Activated T-cell treated with anti-CD3 and anti-CD28 coated beads, Interleukin-2, amount 50 U/mL, for 72 hours (primary cell): ENCODE data around the gene MADD. TPM values are rescaled to one million over a fixed set of nuclear protein-coding genes. Genes with fewer than 3 reads are reported as not detected.
A peak's percentile ranks its signal among the peaks of the same experiment; 100 is the strongest.

Experiments used
- ATAC-seq, 2 donors: fragments of 150-1000 bp; cut with Tn5 transposase; replicated peaks in 1 of 2; 2 replicates each; pipeline ENCODE4 v1.10.0; 2021; ENCODE audit warnings: moderate library complexity in 2 of 2, mild to moderate bottlenecking in 1 of 2
- DNase-seq, 2 donors: peaks; one replicate each; pipeline ENCODE4 v3.0.0; 2021 to 2022; ENCODE audit warnings: mixed read lengths in 1 of 2
- H3K27ac Mint-ChIP-seq: one replicate; pipeline ENCODE4 v1.8.0; 2022; ENCODE audit warnings: mild to moderate bottlenecking, moderate library complexity, mixed read lengths
- H3K27me3 Mint-ChIP-seq: one replicate; pipeline ENCODE4 v1.8.0; 2022; ENCODE audit warnings: low read depth, mixed read lengths
- H3K36me3 Mint-ChIP-seq, 2 donors: one replicate each; pipeline ENCODE4 v1.8.0; 2022; ENCODE audit warnings: mixed read lengths in 2 of 2, mild to moderate bottlenecking in 1 of 2; ENCODE audit not compliant: insufficient read depth in 2 of 2
- H3K4me1 Mint-ChIP-seq: one replicate; pipeline ENCODE4 v1.8.0; 2022; ENCODE audit warnings: low read depth, mixed read lengths
- H3K4me3 Mint-ChIP-seq, 2 donors: one replicate each; pipeline ENCODE4 v1.8.0; 2022; ENCODE audit warnings: mild to moderate bottlenecking in 2 of 2, mixed read lengths in 2 of 2, moderate library complexity in 2 of 2
- H3K9me3 Mint-ChIP-seq, 2 donors: one replicate each; pipeline ENCODE4 v1.8.0; 2022; ENCODE audit warnings: mixed read lengths in 2 of 2
- total RNA-seq, 2 donors: library from RNA; stranded (reverse); gene quantifications; one replicate each; pipeline ENCODE4 v1.2.3, GENCODE V29; 2022

MADD gene
- total RNA-seq, 2 donors from 2014 or later = 68.6 to 73.5 TPM

- no peaks in the 10 kb centered on the region for H3K4me1 Mint-ChIP-seq
- peaks cover 7 to 15% of the 10 kb centered on the region in 2 donors for H3K36me3 Mint-ChIP-seq
- H3K27me3 Mint-ChIP-seq = no peaks in the 10 kb centered on the region
- DNase-seq (no peak), ATAC-seq (no peak)
- no peaks in the 10 kb centered on the region for H3K9me3 Mint-ChIP-seq
- H3K27ac Mint-ChIP-seq = peak overlapping the region; percentile 21
- H3K4me3 Mint-ChIP-seq = no peak overlapping the region
Observed at GRCh38 chr11:47325271-47326041, 55.5 kb downstream of the MADD start.

DNA sequence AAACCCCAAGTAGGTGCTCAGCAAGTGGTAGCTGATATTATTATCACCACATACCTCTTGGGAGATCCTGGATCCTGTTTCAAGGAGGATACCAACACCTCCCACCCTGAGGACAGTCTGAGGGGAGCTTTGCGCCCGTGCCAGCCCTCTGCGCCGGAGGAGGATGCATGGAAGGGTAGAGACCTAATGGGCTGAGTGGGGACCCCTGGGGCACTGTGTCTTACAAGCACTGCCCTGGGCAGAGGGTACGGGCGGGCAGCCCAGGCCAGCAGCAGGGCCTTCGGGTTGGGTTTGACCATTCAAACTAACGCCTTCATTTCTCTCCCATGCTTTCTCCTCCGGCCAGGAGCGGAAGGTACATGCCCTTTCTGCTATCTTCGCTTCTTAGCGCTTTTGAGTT is 56.3 kb downstream of the MADD start:
- Mint-ChIP-seq H3K4me1 (no peaks in the 10 kb centered on the region), H3K9me3 (no peaks in the 10 kb centered on the region), H3K36me3 (peaks cover 7 to 15% of the 10 kb centered on the region in 2 donors), H3K4me3 (no peak overlapping the region), H3K27me3 (no peaks in the 10 kb centered on the region), H3K27ac (no peak overlapping the region)
- DNase-seq = no peak
- ATAC-seq = no peak

- no peak overlapping the region for H3K4me3 Mint-ChIP-seq
- H3K27ac Mint-ChIP-seq = no peak overlapping the region
- H3K36me3 Mint-ChIP-seq = peaks cover 5 to 10% of the 10 kb centered on the region in 2 donors
- ATAC-seq (no peak), DNase-seq (no peak)
- no peaks in the 10 kb centered on the region for H3K9me3 Mint-ChIP-seq
- no peaks in the 10 kb centered on the region for H3K4me1 Mint-ChIP-seq
- H3K27me3 Mint-ChIP-seq = no peaks in the 10 kb centered on the region
Observed at GRCh38 chr11:47327025-47327424, 57.1 kb downstream of the MADD start.

GRCh38 chr11:47327949-47328348 is 58.0 kb downstream of the MADD start:
- no peak for DNase-seq
- Mint-ChIP-seq H3K4me3 (no peak overlapping the region), H3K27ac (no peak overlapping the region), H3K36me3 (peaks cover 5 to 10% of the 10 kb centered on the region in 2 donors), H3K4me1 (no peaks in the 10 kb centered on the region), H3K27me3 (no peaks in the 10 kb centered on the region), H3K9me3 (no peaks in the 10 kb centered on the region)
- ATAC-seq = no peak

- H3K27ac Mint-ChIP-seq = no peak overlapping the region
- ATAC-seq = no peak
- peaks cover 5 to 10% of the 10 kb centered on the region in 2 donors for H3K36me3 Mint-ChIP-seq
- no peaks in the 10 kb centered on the region for H3K27me3 Mint-ChIP-seq
- DNase-seq = no peak
- no peaks in the 10 kb centered on the region for H3K9me3 Mint-ChIP-seq
- H3K4me3 Mint-ChIP-seq = no peak overlapping the region
- H3K4me1 Mint-ChIP-seq = no peaks in the 10 kb centered on the region
Observed at GRCh38 chr11:47328449-47329390, 58.8 kb downstream of the MADD start.

GRCh38 chr11:47329431-47329986 is 59.6 kb downstream of the MADD start:
- ATAC-seq (no peak), DNase-seq (no peak)
- H3K9me3 Mint-ChIP-seq = no peaks in the 10 kb centered on the region
- no peaks in the 10 kb centered on the region for H3K4me1 Mint-ChIP-seq
- no peak overlapping the region for H3K27ac Mint-ChIP-seq
- peaks cover 5 to 10% of the 10 kb centered on the region in 2 donors for H3K36me3 Mint-ChIP-seq
- H3K27me3 Mint-ChIP-seq = no peaks in the 10 kb centered on the region
- no peak overlapping the region for H3K4me3 Mint-ChIP-seq

DNA sequence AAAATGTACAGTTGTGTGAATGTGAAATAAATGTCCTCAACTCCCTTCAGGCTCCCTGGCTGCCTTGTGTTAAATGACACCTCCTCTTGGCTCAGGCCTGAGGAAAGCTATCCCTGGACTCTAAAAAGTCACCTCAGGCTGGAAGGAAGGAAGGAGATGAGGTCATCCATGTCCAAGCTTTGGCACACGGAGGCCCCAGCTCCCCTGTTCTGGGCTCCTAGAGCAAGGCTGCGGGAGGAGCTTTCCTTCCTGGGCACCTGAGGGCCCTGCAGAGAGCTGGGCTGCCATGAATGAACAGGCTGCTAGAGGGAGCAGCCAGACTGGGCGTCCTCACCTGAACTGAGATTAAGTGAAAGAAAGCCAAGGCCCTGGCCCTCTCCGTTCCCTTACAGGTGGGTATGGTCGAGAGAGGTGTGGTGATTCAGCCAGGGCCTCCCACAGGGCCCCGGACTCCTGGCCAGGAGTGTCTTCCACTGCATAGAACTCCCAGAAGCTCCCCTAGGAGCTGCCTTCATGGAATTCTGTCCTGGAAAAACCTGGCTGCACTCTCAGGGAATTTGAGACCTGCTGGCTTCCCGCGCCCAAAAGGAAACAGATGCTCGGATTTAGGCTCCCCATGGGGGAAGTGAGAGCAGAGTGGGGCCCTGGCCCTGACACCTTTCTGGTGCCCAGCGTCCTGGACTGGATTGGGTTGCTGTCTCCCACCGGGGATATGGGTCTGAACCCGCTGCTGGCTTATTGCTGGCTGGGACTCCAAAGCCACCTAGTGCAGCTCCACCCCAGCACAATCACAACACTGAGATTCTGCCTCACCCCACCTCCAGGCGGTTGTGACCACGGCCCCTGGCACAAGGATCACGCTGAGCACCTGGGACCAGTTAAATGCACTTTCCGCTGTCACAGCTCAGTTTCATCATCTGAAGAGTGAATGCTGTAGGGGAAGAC is 60.3 kb downstream of the MADD start:
- Mint-ChIP-seq H3K27me3 (no peaks in the 10 kb centered on the region), H3K4me3 (no peak overlapping the region), H3K27ac (no peak overlapping the region), H3K4me1 (no peaks in the 10 kb centered on the region), H3K36me3 (peaks cover 3 to 5% of the 10 kb centered on the region in 2 donors), H3K9me3 (no peaks in the 10 kb centered on the region)
- no peak for ATAC-seq
- no peak for DNase-seq

DNA sequence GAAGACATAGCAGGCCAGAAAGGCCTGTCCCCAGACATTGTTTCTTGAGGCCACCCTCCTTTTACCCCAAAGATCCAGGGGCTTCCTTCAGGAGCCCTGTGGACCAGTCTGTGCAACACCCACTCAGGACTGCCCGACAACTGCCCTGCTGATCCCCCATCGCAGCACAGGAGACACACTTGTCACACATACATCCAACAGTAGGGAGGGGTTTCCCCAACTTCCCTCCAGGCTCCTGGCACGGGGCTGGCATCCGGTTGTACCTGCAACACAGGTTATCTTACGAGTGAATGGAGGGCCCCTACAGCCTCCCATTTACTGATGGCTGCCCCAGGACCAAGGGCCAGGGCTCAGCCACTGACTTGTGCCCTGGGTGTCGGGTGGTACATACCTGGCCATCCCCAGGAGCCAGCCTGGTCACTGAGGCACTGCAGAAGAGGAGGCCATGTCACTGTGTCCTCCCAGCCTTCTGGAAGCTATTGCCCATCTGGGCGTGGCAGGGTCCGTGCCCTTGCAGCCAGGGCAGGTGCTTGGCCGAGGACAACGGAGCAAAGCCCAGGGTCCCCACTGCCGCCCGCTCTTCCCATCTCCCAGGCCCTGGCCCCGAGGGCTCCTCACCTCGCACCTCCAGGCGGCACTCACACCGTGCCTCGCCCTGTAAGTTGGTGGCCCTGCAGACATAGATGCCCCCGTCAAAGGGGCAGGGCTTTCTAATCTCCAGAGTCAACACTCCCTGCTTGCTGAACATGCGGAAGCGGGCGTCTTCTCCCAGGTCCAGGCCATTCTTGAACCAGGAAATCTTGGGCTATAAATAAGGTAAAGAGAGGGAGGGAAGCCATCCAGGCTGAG is 61.7 kb downstream of the MADD start:
- H3K4me3 Mint-ChIP-seq = no peak overlapping the region
- H3K9me3 Mint-ChIP-seq = no peaks in the 10 kb centered on the region
- no peak overlapping the region for H3K27ac Mint-ChIP-seq
- no peak for DNase-seq
- peaks cover 3% of the 10 kb centered on the region in 2 donors for H3K36me3 Mint-ChIP-seq
- H3K4me1 Mint-ChIP-seq = no peaks in the 10 kb centered on the region
- no peaks in the 10 kb centered on the region for H3K27me3 Mint-ChIP-seq
- no peak for ATAC-seq

DNA sequence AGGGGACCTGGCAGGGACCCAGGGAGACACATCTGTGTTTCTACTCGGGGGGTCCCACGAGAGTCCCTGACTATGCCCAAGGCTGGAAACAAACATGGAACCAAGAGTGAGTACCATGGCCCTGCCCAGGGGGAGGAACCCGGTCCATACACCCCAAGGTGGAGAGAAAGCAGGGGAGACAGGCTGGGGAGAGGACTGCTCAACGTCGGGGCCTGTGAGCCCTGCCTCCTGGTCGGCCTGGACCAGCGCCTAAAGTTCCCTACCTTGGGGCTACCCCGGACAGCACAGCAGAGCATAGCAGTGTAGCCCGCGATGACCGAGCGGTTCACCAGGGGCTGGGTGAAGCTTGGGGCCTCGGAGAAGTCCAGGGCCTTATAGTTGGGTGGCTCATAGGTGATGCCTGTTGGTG is 62.4 kb downstream of the MADD start:
- Mint-ChIP-seq H3K9me3 (no peaks in the 10 kb centered on the region), H3K4me1 (no peaks in the 10 kb centered on the region), H3K36me3 (peaks cover 3% of the 10 kb centered on the region in 2 donors), H3K27ac (no peak overlapping the region), H3K4me3 (no peak overlapping the region), H3K27me3 (no peaks in the 10 kb centered on the region)
- DNase-seq (no peak), ATAC-seq (no peak)

DNA sequence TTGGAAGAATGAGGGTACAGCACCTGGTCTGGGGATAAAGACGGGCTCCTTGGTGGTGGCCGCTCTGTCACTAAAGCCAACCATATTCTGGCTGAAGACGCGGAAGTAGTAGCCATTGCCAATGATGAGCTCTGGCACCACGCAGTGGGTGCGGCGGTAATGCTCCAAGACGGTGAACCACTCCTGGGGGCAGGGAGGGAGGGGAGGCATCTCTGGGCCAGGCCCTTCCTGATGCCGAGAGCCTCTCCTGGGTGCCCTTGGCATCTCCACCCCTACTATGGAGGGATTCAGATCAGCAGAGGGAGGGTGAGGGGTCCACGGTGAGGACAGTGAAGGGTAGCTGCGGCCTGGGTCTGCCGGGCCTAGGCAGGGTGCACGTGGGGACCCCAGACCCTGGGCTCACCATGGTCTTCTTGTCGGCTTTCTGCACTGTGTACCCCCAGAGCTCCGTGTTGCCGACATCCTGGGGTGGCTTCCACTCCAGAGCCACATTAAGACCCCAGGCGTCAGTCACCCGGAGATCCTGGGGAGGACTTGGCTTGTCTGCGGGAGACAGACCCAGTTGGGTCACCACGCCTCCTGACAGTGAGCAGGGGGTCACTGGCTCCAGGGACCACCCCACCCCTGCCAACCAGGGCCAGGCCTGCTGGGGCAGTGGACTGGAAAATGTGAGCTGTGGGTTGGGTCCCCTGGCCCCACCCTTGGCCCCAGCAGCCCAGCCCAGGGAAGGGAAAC is 63.0 kb downstream of the MADD start:
- H3K27me3 Mint-ChIP-seq = no peaks in the 10 kb centered on the region
- no peak overlapping the region for H3K27ac Mint-ChIP-seq
- H3K36me3 Mint-ChIP-seq = peaks cover 0 to under 1% of the 10 kb centered on the region in 2 donors
- H3K4me1 Mint-ChIP-seq = no peaks in the 10 kb centered on the region
- H3K4me3 Mint-ChIP-seq = no peak overlapping the region
- ATAC-seq (no peak), DNase-seq (no peak)
- no peaks in the 10 kb centered on the region for H3K9me3 Mint-ChIP-seq

- Mint-ChIP-seq H3K27me3 (no peaks in the 10 kb centered on the region), H3K4me1 (no peaks in the 10 kb centered on the region), H3K4me3 (no peak overlapping the region), H3K36me3 (no peaks in the 10 kb centered on the region), H3K27ac (no peak overlapping the region), H3K9me3 (no peaks in the 10 kb centered on the region)
- DNase-seq (no peak), ATAC-seq (no peak)
Observed at GRCh38 chr11:47333526-47333845, 63.6 kb downstream of the MADD start.
